ENCODE data around the gene FN1. TPM values are rescaled to one million over a fixed set of nuclear protein-coding genes. Genes with fewer than 3 reads are reported as not detected.

FN1 gene
- total RNA-seq, 4 donors from 2014 or later, result 89.6 to 220 (median 177) TPM

GRCh38 chr2:215435280-215435869 lies 493 bp downstream of the FN1 start:
- peak; percentile 11 for ATAC-seq (ENCODE audit: low FRiP score)
- no peak for DNase-seq (ENCODE audit: low spot score)
- TF ChIP-seq, protein P1, sequence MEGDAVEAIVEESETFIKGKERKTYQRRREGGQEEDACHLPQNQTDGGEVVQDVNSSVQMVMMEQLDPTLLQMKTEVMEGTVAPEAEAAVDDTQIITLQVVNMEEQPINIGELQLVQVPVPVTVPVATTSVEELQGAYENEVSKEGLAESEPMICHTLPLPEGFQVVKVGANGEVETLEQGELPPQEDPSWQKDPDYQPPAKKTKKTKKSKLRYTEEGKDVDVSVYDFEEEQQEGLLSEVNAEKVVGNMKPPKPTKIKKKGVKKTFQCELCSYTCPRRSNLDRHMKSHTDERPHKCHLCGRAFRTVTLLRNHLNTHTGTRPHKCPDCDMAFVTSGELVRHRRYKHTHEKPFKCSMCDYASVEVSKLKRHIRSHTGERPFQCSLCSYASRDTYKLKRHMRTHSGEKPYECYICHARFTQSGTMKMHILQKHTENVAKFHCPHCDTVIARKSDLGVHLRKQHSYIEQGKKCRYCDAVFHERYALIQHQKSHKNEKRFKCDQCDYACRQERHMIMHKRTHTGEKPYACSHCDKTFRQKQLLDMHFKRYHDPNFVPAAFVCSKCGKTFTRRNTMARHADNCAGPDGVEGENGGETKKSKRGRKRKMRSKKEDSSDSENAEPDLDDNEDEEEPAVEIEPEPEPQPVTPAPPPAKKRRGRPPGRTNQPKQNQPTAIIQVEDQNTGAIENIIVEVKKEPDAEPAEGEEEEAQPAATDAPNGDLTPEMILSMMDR (IDR thresholded peaks at IDR 0.05), result no peak

GRCh38 chr2:215434447-215435279 lies 1.2 kb downstream of the FN1 start:
- no peak for DNase-seq (ENCODE audit: low spot score)
- TF ChIP-seq, protein P1 (IDR thresholded peaks at IDR 0.05), result no peak
- no peak for ATAC-seq (ENCODE audit: low FRiP score)

DNA sequence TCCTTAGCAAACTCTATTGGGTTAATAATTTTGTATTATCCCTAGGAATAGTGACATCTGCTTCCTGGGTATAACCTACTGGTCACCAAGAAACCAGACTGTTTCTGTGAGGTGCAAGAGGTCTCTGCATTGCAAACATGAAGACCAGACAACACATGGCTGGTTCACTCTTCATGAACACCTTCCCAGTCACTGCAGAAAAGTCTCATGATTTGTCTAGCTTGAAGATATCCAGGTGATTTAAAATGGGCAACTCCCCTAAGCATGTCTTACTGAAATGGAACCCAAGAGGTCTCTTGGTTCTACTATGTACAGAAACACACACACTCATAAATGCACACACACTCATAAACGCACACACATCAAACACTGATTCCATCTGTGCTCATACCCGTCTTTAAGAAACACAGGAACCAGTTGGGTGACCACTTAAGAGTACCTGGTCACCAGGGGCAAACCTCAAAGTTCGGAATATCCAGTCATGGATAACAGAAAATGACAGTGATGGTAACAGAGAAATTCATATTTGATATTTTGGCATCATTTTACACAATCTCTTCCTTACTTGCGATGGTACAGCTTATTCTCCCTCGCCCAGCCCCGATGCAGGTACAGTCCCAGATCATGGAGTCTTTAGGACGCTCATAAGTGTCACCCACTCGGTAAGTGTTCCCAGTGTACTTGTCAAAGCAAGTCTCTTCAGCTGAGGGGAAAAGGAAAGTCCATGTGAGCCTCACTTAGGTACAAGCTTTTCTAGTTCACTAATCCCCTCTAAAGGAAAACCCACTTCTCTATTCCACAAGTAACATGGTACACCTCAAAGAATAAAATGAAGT lies 2.9 kb downstream of the FN1 start:
- DNase-seq (ENCODE audit: low spot score), result no peak
- no peak for ATAC-seq (ENCODE audit: low FRiP score)
- TF ChIP-seq, protein P1 (IDR thresholded peaks at IDR 0.05), result no peak

- DNase-seq (ENCODE audit: low spot score) (no peak), ATAC-seq (ENCODE audit: low FRiP score) (no peak)
- TF ChIP-seq, protein P1 (IDR thresholded peaks at IDR 0.05), result no peak
Observed at GRCh38 chr2:215431778-215432758, 3.8 kb downstream of the FN1 start.

GRCh38 chr2:215431290-215431689 lies 4.6 kb downstream of the FN1 start:
- TF ChIP-seq, protein P1 (IDR thresholded peaks at IDR 0.05), result no peak
- ATAC-seq (ENCODE audit: low FRiP score) (no peak), DNase-seq (ENCODE audit: low spot score) (no peak)

All from omental fat pad (tissue), 4 donors.